Neural cell (in vitro differentiated cells): ENCODE measurements around the gene SNX27. TPM values are rescaled to one million over a fixed set of nuclear protein-coding genes. Genes with fewer than 3 reads are reported as not detected.

ENCODE experiments used
- H2AFZ ChIP-seq: fragments of 200-600, 300-800 bp; sonication (generic), shearing (Covaris generic); 2 replicates; pipeline ENCODE4 v1.6.0; 2014; ENCODE audit warnings: low read depth, mild to moderate bottlenecking, antibody characterized with exemption, low read length, moderate library complexity
- H3F3A ChIP-seq: fragments of 200-600 bp; shearing (Covaris generic); 2 replicates; pipeline ENCODE4 v1.6.1; 2016; ENCODE audit warnings: mild to moderate bottlenecking, moderate library complexity, mixed read lengths, antibody characterized with exemption, low read length; ENCODE audit not compliant: insufficient read depth, poor library complexity, severe bottlenecking
- H3K27ac ChIP-seq: fragments of 200-600, 300-800 bp; sonication (generic), shearing (Covaris generic); 2 replicates; pipeline ENCODE4 v1.5.1; 2014; ENCODE audit warnings: mild to moderate bottlenecking, low read length, moderate library complexity
- H3K27me3 ChIP-seq: fragments of 300-800, 200-600 bp; sonication (generic), shearing (Covaris generic); 2 replicates; pipeline ENCODE4 v1.6.0; 2014; ENCODE audit warnings: mild to moderate bottlenecking, low read depth, low read length, moderate library complexity; ENCODE audit not compliant: insufficient read depth
- H3K36me3 ChIP-seq: fragments of 300-800, 200-600 bp; sonication (generic), shearing (Covaris generic); 2 replicates; pipeline ENCODE4 v1.5.1; 2014; ENCODE audit warnings: mild to moderate bottlenecking, antibody characterized with exemption, low read length, moderate library complexity; ENCODE audit not compliant: insufficient read depth
- H3K4me2 ChIP-seq: fragments of 300-800, 200-600 bp; sonication (generic), shearing (Covaris generic); 2 replicates; pipeline ENCODE4 v1.6.0; 2014; ENCODE audit warnings: mild to moderate bottlenecking, low read length
- H3K4me3 ChIP-seq: fragments of 300-800, 200-600 bp; sonication (generic), shearing (Covaris generic); 2 replicates; pipeline ENCODE4 v1.5.1; 2014; ENCODE audit warnings: mild to moderate bottlenecking, low read length, moderate library complexity
- H3K79me2 ChIP-seq: fragments of 200-600 bp; shearing (Covaris generic); replicated peaks from 2 replicates; pipeline ENCODE4 v1.6.0; 2014; ENCODE audit warnings: mild to moderate bottlenecking, low read length, moderate library complexity; ENCODE audit not compliant: insufficient read depth
- H3K9ac ChIP-seq: fragments of 300-800, 200-600 bp; sonication (generic), shearing (Covaris generic); 2 replicates; pipeline ENCODE4 v1.6.1; 2016; ENCODE audit warnings: mild to moderate bottlenecking, low read length, mixed read lengths
- H3K9me2 ChIP-seq: fragments of 200-600 bp; shearing (Covaris generic); 2 replicates; pipeline ENCODE4 v1.6.1; 2016; ENCODE audit warnings: mild to moderate bottlenecking, low read length, mixed read lengths; ENCODE audit not compliant: insufficient read depth
- H3K9me3 ChIP-seq: fragments of 200-600, 300-800 bp; sonication (generic), shearing (Covaris generic); 2 replicates; pipeline ENCODE4 v1.6.1; 2016; ENCODE audit warnings: mild to moderate bottlenecking, mixed run types, low read length, moderate library complexity, mixed read lengths
- H4K20me1 ChIP-seq: fragments of 200-600 bp; shearing (Covaris generic); 2 replicates; pipeline ENCODE4 v1.6.1; 2016; ENCODE audit warnings: mild to moderate bottlenecking, mixed run types; ENCODE audit not compliant: insufficient read depth
- EP300 ChIP-seq: fragments of 450-650 bp; conservative IDR thresholded peaks from 2 replicates; pipeline ENCODE4 v1.6.1; 2014; ENCODE audit warnings: antibody characterized with exemption, mild to moderate bottlenecking, moderate library complexity; ENCODE audit not compliant: poor library complexity, severe bottlenecking
- EZH2 ChIP-seq: fragments of 200-600, 300-800 bp; shearing (Covaris generic), sonication (generic); IDR thresholded peaks from 2 replicates; pipeline ENCODE4 v1.6.1; 2014; ENCODE audit warnings: antibody characterized with exemption, low read length, borderline replicate concordance, mild to moderate bottlenecking; ENCODE audit not compliant: insufficient read depth, poor library complexity, severe bottlenecking
- MXI1 ChIP-seq: fragments of 450-650 bp; conservative IDR thresholded peaks from 2 replicates; pipeline ENCODE4 v1.6.1; 2014; ENCODE audit warnings: antibody characterized with exemption, mild to moderate bottlenecking; ENCODE audit not compliant: poor library complexity, severe bottlenecking
- POLR2AphosphoS5 ChIP-seq: IDR thresholded peaks from 2 replicates; pipeline ENCODE4 v1.6.1; 2012
- RAD21 ChIP-seq: fragments of 450-650 bp; conservative IDR thresholded peaks from 2 replicates; pipeline ENCODE4 v1.6.1; 2014; ENCODE audit warnings: antibody characterized with exemption, mild to moderate bottlenecking, moderate library complexity
- SMC3 ChIP-seq: fragments of 450-650 bp; conservative IDR thresholded peaks from 2 replicates; pipeline ENCODE4 v1.6.1; 2014; ENCODE audit warnings: antibody characterized with exemption, mild to moderate bottlenecking, moderate library complexity; ENCODE audit not compliant: poor library complexity
- TAF1 ChIP-seq: IDR thresholded peaks from 2 replicates; pipeline ENCODE4 v1.6.1; 2012; ENCODE audit warnings: low read depth
- polyA plus RNA-seq: library from polyadenylated mRNA; depleted of rRNA; stranded (reverse); fragments of >200 nt; gene quantifications from 2 replicates; pipeline ENCODE4 v1.2.3, GENCODE V29; 2014
- TF ChIP-seq, protein P1 (sequence below): fragments of 450-650 bp; IDR thresholded peaks from 2 replicates; pipeline ENCODE4 v1.5.1; 2014; ENCODE audit warnings: antibody characterized with exemption, mild to moderate bottlenecking, moderate library complexity; ENCODE audit not compliant: poor library complexity, severe bottlenecking
- TF ChIP-seq, protein P2 (sequence below): IDR thresholded peaks from 2 replicates; pipeline ENCODE4 v1.6.1; 2012; ENCODE audit warnings: borderline replicate concordance

SNX27 gene
- polyA plus RNA-seq, 1 donor from 2014 or later: 30.2 TPM

DNA sequence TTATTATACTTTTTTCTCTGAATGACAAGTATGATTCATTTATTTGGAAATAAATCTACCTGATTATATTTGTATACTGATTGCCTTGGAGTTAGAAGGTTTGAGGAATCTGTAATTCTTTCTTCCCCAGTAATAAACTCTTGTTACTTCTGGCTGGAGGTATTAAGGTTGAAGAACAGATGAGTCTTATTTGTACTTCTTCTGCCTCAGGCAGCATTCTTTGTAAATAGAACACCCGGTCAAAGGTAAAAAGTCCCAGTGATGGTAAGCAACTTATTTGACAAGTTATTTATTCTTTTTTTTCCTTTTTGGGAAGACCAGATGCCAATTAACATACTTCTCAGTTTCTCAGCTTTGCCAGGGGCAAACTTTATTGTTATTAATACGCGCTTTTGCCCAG is 12.9 kb downstream of the SNX27 start:
- no peaks in the 10 kb centered on the region for H3K27me3 ChIP-seq
- TF ChIP-seq EZH2 (no peak), SMC3 (no peak), EP300 (no peak), RAD21 (no peak), POLR2AphosphoS5 (no peak), MXI1 (no peak), TAF1 (no peak)
- TF ChIP-seq, protein P1, sequence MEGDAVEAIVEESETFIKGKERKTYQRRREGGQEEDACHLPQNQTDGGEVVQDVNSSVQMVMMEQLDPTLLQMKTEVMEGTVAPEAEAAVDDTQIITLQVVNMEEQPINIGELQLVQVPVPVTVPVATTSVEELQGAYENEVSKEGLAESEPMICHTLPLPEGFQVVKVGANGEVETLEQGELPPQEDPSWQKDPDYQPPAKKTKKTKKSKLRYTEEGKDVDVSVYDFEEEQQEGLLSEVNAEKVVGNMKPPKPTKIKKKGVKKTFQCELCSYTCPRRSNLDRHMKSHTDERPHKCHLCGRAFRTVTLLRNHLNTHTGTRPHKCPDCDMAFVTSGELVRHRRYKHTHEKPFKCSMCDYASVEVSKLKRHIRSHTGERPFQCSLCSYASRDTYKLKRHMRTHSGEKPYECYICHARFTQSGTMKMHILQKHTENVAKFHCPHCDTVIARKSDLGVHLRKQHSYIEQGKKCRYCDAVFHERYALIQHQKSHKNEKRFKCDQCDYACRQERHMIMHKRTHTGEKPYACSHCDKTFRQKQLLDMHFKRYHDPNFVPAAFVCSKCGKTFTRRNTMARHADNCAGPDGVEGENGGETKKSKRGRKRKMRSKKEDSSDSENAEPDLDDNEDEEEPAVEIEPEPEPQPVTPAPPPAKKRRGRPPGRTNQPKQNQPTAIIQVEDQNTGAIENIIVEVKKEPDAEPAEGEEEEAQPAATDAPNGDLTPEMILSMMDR: no peak
- TF ChIP-seq, protein P2, sequence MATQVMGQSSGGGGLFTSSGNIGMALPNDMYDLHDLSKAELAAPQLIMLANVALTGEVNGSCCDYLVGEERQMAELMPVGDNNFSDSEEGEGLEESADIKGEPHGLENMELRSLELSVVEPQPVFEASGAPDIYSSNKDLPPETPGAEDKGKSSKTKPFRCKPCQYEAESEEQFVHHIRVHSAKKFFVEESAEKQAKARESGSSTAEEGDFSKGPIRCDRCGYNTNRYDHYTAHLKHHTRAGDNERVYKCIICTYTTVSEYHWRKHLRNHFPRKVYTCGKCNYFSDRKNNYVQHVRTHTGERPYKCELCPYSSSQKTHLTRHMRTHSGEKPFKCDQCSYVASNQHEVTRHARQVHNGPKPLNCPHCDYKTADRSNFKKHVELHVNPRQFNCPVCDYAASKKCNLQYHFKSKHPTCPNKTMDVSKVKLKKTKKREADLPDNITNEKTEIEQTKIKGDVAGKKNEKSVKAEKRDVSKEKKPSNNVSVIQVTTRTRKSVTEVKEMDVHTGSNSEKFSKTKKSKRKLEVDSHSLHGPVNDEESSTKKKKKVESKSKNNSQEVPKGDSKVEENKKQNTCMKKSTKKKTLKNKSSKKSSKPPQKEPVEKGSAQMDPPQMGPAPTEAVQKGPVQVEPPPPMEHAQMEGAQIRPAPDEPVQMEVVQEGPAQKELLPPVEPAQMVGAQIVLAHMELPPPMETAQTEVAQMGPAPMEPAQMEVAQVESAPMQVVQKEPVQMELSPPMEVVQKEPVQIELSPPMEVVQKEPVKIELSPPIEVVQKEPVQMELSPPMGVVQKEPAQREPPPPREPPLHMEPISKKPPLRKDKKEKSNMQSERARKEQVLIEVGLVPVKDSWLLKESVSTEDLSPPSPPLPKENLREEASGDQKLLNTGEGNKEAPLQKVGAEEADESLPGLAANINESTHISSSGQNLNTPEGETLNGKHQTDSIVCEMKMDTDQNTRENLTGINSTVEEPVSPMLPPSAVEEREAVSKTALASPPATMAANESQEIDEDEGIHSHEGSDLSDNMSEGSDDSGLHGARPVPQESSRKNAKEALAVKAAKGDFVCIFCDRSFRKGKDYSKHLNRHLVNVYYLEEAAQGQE: no peak
- no peaks in the 10 kb centered on the region for H3K9me3 ChIP-seq
- H3K4me2 ChIP-seq: no peak overlapping the region
- no peaks in the 10 kb centered on the region for H4K20me1 ChIP-seq
- H3K4me3 ChIP-seq: no peak overlapping the region
- no peaks in the 10 kb centered on the region for H3K9me2 ChIP-seq
- H3K79me2 ChIP-seq: peaks cover 50% of the 10 kb centered on the region
- H3K36me3 ChIP-seq: no peaks in the 10 kb centered on the region
- no peak overlapping the region for H3K9ac ChIP-seq
- no peaks in the 10 kb centered on the region for H3F3A ChIP-seq
- no peak overlapping the region for H2AFZ ChIP-seq
- H3K27ac ChIP-seq: no peak overlapping the region

DNA sequence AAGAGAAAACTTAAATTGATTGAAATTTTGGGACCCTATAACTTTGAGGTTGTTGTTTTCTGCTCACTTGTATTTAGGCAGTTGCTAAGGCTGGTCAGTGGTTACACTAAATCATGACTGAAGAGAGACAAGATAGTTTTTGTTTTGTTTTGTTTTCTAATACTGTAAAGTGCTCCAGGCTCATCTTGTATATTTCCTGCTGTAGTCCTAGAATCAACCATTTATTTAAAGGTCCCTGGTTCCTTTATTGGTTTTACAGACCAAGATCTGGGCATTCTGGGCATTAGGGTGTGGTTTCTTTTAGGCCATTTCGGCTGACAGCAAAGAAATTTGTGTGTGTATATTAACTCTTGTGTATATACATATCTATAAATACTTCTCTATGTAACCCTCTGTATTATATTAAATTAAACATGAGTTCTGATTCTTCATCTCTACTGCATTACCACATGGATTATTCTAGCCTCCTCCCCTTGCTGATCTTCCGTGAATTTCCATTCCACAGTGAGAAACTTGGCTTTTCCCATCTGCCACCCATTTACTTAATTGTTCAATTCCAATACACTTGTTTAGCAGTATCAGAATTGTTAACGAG is 15.0 kb downstream of the SNX27 start:
- TF ChIP-seq EP300: no peak
- no peak for TF ChIP-seq SMC3
- TF ChIP-seq, protein P1: no peak
- TF ChIP-seq MXI1: no peak
- no peak for TF ChIP-seq TAF1
- TF ChIP-seq, protein P2: no peak
- no peak for TF ChIP-seq POLR2AphosphoS5
- TF ChIP-seq RAD21: no peak
- TF ChIP-seq EZH2: no peak
- Histone ChIP-seq H3K4me2 (no peak overlapping the region), H4K20me1 (no peaks in the 10 kb centered on the region), H3K4me3 (no peak overlapping the region), H3K9ac (no peak overlapping the region), H3F3A (no peaks in the 10 kb centered on the region), H3K27ac (no peak overlapping the region), H2AFZ (no peak overlapping the region), H3K27me3 (no peaks in the 10 kb centered on the region), H3K36me3 (no peaks in the 10 kb centered on the region), H3K9me3 (no peaks in the 10 kb centered on the region), H3K79me2 (peaks cover 34% of the 10 kb centered on the region), H3K9me2 (no peaks in the 10 kb centered on the region)
